Measurements from ENCODE around the gene CD9. TPM values are rescaled to one million over a fixed set of nuclear protein-coding genes. Genes with fewer than 3 reads are reported as not detected.

The CD9 gene
- total and polyA plus RNA-seq, 2 donors (not counting 3 experiments of a cell fraction or from before 2014, with no cell fraction given), result 379 to 1,225 TPM

DNA sequence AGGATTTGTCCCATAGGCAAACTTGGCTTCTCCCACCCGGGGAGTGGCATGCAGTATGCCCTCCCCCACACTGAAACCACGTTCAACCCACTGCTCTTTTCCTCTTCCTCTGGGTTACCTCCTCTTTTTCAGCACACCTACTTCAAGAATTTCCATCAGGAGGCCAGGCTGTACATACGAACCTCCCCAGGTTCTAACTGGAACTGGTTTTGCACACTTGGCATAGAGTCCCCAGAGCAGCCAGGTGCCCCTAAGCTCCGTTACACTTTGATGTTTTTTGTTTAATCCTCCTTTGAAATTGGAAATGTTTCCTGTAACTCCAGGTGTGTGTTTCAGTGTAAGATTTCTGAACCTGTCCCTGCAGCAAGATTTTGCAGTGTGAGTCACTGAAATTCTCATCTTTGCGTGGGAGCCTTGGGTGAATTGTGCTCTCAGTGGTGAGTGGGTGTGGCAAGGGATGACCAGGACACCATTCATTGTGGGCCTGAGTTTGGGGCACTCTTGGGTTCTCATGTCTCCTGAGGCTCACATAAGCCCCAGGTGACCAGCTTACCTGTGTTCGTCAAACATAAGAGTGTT is 18.2 kb downstream of the CD9 start:
- ChIA-PET POLR2A (no interaction called here), CTCF (no interaction called here)
- FAIRE-seq, result no peak
- TF ChIP-seq MAX (IDR thresholded peaks at IDR 0.05; ENCODE audit: insufficient read depth, insufficient read length) (no peak), GATA2 (IDR thresholded peaks at IDR 0.05; ENCODE audit: insufficient read depth, insufficient read length, low read depth, low read length) (no peak), CTCF (IDR thresholded peaks at IDR 0.05; ENCODE audit: extremely low read depth in 1 of 2, insufficient read depth in 1 of 2, low read depth in 1 of 2, low read length in 2 of 2) (no peak), POLR2A (IDR thresholded peaks at IDR 0.05; ENCODE audit: low read depth, low read length) (no peak), FOS (IDR thresholded peaks at IDR 0.05; ENCODE audit: borderline replicate concordance, insufficient read depth, low read length) (no peak)
- no peak overlapping the region for H2AFZ ChIP-seq (ENCODE audit: low read depth, low read length)
- intact Hi-C loops (cut with micrococcal nuclease), result no loop called here
- dilution Hi-C loops (cut with MboI; ENCODE audit: extremely low pct_ligation_motif_present, low sequenced_read_pairs), result no loop called here
- DNase-seq (ENCODE audit: low read depth, low spot score), result no peak
- no TSS peak for BruUV-seq (replicated peaks)
- H3K9me1 ChIP-seq (replicated peaks; ENCODE audit: control insufficient read depth, extremely low read depth, insufficient read depth, low read length), result no peaks in the 10 kb centered on the region
- H3K79me2 ChIP-seq (ENCODE audit: control insufficient read depth, insufficient read depth, low read length), result peaks cover 96% of the 10 kb centered on the region
- no peak overlapping the region for H3K4me2 ChIP-seq (ENCODE audit: insufficient read depth, low read length)
- no peaks in the 10 kb centered on the region for H3K9me3 ChIP-seq (replicated peaks; ENCODE audit: control insufficient read depth, insufficient read depth, low read length)
- no peaks in the 10 kb centered on the region for H3K27me3 ChIP-seq (ENCODE audit: control insufficient read depth in 2 of 2, insufficient read depth in 2 of 2, low read length in 2 of 2)
- peaks cover 77% of the 10 kb centered on the region for H3K4me1 ChIP-seq (ENCODE audit: control insufficient read depth, extremely low read depth, insufficient read depth, low read length)
- no peak overlapping the region for H3K9ac ChIP-seq (replicated peaks; ENCODE audit: extremely low read depth, insufficient read depth, low read length)
- H3K27ac ChIP-seq (ENCODE audit: insufficient read depth, low read depth, low read length), result no peak overlapping the region
- peaks cover 3 to 6% of the 10 kb centered on the region in 2 experiments for H3K36me3 ChIP-seq (ENCODE audit: control insufficient read depth in 2 of 2, extremely low read depth in 1 of 2, insufficient read depth in 2 of 2, low read length in 2 of 2)
- H3K4me3 ChIP-seq (replicated peaks in 1 of 3; ENCODE audit: insufficient read depth in 1 of 3, low read depth in 1 of 3, low read length in 3 of 3), result no peak overlapping the region
- H4K20me1 ChIP-seq (replicated peaks; ENCODE audit: control insufficient read depth, extremely low read depth, insufficient read depth, low read length), result no peaks in the 10 kb centered on the region
